ENCODE results near the gene R3HDM2.

The R3HDM2 gene

DNA sequence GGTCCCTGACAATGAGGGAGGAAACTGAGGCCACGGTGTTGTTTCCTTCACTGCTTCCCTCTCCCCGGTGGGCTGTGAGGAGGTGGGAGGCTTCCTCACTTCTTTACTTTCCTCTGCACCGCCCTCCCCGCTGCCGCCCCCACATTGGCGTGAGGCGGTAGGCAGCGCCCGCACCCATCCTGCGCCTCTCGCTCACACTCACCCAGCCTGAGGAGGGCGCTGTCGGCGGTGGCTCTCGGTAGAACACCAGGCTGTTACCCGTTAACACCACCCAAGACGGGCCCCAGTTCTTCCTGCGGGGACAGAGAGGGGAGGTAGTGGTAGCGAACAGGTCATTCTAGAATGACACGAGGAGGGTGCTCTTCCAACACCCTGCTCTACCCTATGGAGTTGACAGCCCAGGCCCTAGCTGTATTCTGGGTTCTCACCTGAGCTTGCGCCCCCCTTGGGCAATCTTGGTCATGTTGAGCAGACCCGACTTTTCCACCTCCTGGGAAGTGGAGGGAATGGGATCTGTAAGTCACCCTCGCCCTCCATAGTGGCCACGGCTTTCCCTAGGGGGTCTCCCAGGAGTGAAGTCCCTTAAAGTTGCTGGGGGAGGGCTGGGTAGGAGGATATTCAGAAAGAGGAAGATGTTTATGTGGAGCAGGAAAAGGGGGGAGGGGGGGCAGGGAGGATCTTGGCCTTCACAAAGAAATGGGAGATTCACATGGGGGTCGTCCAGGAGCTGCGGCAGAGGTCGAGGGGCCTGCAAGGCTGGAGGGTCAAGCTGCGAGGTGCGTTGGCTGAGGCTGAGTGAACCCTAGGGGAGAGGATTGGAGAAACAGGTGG is 45.5 kb upstream of the R3HDM2 start:
- TF ChIP-seq, protein P1, sequence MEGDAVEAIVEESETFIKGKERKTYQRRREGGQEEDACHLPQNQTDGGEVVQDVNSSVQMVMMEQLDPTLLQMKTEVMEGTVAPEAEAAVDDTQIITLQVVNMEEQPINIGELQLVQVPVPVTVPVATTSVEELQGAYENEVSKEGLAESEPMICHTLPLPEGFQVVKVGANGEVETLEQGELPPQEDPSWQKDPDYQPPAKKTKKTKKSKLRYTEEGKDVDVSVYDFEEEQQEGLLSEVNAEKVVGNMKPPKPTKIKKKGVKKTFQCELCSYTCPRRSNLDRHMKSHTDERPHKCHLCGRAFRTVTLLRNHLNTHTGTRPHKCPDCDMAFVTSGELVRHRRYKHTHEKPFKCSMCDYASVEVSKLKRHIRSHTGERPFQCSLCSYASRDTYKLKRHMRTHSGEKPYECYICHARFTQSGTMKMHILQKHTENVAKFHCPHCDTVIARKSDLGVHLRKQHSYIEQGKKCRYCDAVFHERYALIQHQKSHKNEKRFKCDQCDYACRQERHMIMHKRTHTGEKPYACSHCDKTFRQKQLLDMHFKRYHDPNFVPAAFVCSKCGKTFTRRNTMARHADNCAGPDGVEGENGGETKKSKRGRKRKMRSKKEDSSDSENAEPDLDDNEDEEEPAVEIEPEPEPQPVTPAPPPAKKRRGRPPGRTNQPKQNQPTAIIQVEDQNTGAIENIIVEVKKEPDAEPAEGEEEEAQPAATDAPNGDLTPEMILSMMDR (IDR thresholded peaks at IDR 0.05; ENCODE audit: control extremely low read depth, extremely low read depth, low read depth, missing control alignments), result peak; percentile 54
- CTCF ChIA-PET, result interaction anchor here (1.0 to 11.0 kb wide), 7 partner anchors 11 to 237 kb away, joined by 3 to 171 read pairs (median 3); partner anchors contain the start of genes GLI1 and INHBE
- DNase-seq (ENCODE audit: extremely low spot score), result peak; percentile 77
- POLR2A ChIA-PET, result interaction anchor here (0.6 to 1.4 kb wide), 2 partner anchors 44 to 1374 kb away, joined by 5 to 6 read pairs; partner anchors contain the start of gene DDIT3

DNA sequence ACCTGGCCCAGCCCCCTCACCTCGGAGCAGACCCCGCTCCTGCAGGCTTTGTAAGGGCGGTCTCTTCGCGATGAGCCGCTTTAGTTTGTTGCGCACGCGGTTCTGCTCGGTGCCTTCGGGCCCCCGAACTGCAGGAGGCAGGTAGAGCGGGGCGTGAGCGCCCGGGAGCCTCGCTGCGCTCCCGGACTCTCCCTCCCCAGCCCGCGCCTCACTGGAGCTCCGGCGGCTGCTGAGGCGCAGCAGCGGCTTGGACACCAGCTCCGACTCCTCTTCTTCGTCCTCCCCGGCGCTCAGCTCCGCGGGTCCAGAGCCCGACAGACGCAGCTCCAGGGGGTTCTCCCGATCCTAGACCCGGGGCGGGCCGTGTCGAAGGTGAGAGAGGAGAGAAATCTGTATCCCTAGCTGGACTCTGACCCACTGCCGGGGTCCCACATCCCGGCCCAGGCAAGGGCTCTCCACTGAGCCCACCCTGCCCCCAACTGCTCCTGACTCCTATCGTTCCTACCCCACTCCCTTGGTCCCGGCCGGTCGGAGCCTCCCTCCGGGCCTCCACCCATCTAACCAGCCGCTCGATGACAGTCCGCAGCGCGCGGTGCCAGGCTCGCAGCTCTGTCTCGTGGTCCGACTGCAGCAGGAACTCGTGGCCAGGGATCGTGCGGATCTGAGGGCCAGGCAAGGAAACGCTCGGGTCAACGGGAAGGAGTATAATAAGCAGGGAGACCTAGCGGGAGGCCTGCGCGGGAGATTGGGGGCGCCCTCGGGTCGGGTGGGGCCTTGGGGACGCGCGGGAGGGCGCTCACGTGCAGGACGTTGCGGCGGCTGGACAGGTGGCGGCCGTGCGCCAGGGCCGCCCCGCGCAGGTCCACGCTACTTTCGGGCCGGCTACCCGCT is 44.7 kb upstream of the R3HDM2 start:
- TF ChIP-seq, protein P1 (IDR thresholded peaks at IDR 0.05; ENCODE audit: control extremely low read depth, extremely low read depth, low read depth, missing control alignments), result no peak
- ChIA-PET CTCF (interaction anchor here (1.0 to 11.0 kb wide), 6 partner anchors 12 to 236 kb away, joined by 3 to 171 read pairs (median 4); partner anchors contain the start of genes GLI1 and INHBE), POLR2A (no interaction called here)
- DNase-seq (ENCODE audit: extremely low spot score), result peak; percentile 34

DNA sequence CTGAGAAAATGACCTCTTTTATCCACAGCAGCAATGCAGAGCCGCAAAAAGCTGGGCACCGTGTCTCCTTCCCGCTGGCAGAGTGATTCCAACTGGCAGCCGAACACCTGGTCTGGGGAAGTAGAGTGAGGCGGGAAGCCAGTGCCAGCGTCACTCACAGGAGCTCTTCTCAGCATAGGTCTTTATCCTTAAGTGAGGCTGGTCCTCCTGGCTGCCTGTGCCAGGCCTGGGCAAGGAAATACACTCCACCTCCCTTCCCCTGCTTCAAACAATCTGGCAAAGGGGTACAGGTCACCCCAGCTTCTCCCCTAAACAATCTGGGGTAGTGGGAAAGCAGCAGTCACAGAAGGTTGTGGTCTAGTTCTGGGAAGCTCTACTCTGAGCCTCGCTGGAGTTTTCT is 44.0 kb upstream of the R3HDM2 start:
- DNase-seq (ENCODE audit: extremely low spot score), result no peak
- ChIA-PET CTCF (interaction anchor here (0.7 to 11.0 kb wide), 5 partner anchors 12 to 236 kb away, joined by 3 to 171 read pairs (median 4); partner anchors contain the start of genes GLI1 and INHBE), POLR2A (interaction anchor here (1.3 kb wide), 1 partner anchor 9 kb away, joined by 3 read pairs; no protein-coding TSS in a partner anchor)
- TF ChIP-seq, protein P1 (IDR thresholded peaks at IDR 0.05; ENCODE audit: control extremely low read depth, extremely low read depth, low read depth, missing control alignments), result no peak

DNA sequence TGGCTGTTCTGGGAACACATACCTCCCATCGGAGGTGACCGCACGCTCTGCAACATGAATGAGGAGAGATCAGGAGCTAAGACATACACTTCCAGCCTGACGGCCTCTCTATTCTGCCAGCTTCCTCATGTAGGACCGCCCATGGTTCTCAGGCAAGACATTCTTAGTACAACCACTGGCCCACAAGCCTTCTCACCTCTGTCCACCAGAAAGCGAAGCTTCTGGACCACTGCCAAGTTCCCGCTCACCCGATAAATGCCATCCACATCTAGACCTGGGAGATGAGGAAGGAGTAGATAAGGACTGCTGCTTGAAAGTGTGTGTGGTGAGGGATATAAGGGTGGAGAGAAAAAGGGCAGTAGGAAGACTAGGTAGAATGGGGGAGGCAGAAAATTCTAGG is 43.6 kb upstream of the R3HDM2 start:
- DNase-seq (ENCODE audit: extremely low spot score), result no peak
- CTCF ChIA-PET, result interaction anchor here (0.7 to 11.0 kb wide), 4 partner anchors 12 to 235 kb away, joined by 3 to 171 read pairs (median 38); partner anchors contain the start of genes GLI1 and INHBE
- TF ChIP-seq, protein P1 (IDR thresholded peaks at IDR 0.05; ENCODE audit: control extremely low read depth, extremely low read depth, low read depth, missing control alignments), result no peak
- POLR2A ChIA-PET, result interaction anchor here (1.3 kb wide), 1 partner anchor 9 kb away, joined by 3 read pairs; no protein-coding TSS in a partner anchor

DNA sequence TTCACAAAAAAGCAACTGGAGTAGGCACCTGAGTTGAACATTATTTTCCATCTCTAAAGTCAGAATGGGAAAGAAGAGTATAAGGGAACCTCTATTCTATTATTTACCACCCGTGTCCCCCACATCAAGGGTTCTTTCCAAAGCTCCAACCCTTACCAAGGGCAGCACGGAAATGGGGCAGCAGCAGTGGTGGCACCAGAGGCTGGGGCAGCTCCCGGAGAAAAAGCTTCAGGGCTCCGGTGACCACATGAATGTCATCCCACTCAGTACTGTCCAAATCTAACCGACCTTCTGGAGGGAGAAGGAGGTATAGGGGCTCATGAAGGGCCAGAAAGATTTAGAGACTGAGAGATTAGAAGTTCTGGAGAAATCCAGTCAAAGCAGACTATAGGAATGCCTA is 43.0 kb upstream of the R3HDM2 start:
- ChIA-PET POLR2A (interaction anchor here (1.3 kb wide), 1 partner anchor 8 kb away, joined by 3 read pairs; no protein-coding TSS in a partner anchor), CTCF (interaction anchor here (1.6 to 11.0 kb wide), 3 partner anchors 11 to 235 kb away, joined by 3 to 171 read pairs (median 72); partner anchors contain the start of genes GLI1 and INHBE)
- DNase-seq (ENCODE audit: extremely low spot score), result no peak
- TF ChIP-seq, protein P1 (IDR thresholded peaks at IDR 0.05; ENCODE audit: control extremely low read depth, extremely low read depth, low read depth, missing control alignments), result no peak

Measured in GM10248 (cell line).